ENCODE measurements around the gene GSG1L.

The GSG1L gene

DNA sequence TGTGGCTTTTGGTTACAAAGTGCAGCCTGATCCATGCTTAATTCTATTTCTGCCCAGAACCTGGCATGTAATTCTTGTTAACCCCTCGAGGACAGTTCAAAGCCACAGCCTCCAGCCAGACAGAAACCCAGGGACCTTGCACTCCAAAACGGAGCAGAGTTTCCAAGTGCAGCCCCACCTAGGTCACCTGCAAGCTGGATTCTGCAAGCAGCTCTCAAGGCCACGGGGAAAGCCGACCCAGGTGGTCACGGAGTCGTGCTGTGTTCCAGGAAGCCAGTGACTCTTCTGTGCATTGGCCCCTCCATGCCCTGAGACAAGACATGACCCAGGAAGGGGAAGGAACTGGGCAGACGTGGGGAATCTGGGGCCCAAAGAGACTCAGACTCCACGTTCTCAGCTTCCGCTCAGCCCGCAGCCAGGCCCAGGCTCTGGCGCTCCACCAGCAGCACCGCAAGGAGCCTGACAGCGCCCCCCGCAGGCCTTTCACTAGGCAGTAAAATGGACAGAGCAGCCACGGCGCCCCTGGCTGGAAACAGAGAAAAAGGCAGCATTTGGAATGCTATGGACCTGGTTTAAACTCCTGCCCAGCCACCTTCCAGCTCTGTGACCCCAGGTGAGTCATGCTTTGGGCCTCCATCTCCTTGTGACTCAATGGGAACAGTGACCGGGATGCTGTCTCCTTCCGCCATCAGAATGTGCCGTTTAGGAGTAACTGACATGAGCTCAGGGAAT is 27.3 kb upstream of the GSG1L start:
- no peak for DNase-seq

DNA sequence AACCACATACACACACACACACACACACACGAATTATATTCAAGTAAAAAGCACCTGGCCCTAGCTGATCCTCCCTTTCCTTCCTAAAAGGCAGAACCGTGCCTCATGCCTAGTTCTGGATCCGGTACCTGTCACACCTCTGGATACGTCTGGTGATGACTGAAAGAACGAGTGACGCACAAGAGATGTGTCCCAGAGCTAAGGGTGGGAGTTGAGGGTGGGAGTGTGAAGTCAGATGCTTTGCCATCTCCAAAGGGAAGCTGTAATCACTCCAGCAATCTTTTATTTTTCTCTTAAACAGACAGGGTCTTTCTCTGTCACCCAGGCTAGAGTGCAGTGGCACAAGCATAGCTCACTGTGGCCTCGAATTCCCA is 26.5 kb upstream of the GSG1L start:
- DNase-seq: no peak

DNA sequence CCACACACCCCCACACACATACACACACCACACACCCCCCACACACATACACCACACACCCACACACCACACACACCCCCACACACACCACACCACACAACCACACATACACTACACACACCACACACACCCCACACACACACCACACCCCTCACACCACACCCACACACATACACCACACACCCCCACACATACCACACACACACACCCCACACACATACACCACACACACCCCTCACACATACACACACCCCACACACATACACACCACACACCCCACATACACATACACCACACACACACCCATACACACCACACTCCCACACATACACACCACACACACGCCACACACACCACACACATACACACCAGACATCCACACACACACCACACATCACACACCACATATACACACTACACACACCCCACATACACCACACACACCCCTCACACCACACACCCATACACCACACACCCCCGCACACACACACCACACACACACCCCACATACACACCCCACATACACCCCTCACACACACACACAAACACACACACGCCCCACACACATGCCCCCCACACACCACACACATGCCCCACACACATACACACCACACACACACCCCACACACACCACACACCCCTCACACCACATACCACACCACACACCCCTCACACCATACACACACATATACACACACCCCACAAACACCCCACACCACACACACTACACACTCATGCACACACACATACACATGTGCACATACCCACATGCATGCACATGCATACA is 25.9 kb upstream of the GSG1L start:
- no peak for DNase-seq

DNA sequence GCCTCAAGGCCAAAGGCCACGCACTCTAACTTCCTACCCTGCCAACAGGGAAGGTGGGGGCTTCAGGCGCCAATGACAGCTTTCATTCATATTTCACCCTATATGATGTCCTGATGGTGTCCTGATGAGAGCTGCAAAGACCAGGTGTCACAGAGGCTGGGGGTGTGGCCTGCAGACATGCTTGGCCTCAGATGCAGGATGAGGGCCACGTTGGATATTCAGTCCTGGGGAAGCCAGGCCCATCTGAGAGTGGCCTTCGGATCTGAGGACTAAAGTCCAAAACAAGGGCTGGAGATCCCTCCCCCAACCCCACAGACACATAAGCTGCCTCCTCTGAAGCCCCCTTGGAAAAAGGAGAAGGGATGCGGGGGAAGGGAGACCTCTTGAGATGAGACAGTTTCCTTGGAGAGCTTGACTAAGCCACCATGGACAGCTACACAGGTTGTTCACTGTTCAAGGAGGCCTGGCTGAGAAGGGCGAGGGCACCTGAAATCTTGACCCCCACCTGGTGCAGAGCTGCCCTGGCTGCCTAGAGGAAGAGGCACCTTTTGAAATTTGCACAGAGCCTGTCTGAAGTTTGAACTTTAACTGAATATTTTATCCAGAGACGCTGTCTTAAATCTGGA is 24.3 kb upstream of the GSG1L start:
- no peak for DNase-seq

DNA sequence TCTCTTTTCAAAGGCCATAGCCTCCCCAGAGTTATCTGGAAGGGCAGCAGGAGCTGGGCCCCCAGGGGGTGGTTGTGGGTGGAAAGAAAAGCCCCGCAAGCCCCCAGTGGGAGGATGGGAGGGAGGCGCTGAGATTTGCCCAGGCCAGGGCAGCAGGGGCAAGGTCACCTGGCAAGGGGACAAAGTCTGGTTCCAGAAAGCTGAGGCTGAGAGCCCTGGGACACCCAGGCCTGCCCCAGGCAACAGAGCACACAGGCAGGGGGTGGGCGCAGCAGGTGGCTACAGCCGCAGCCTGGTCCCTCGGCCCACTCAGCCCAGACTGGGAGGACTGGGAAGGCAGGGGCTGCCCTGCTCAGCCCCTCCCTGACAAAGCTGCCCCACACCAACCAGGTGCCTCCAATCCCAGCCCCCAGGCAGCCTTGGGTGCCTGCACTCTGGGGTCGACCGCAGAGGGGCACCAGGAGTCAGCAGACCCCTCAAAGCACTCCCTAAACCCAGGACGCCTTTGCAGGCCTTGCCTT is 23.7 kb upstream of the GSG1L start:
- no peak for DNase-seq

DNA sequence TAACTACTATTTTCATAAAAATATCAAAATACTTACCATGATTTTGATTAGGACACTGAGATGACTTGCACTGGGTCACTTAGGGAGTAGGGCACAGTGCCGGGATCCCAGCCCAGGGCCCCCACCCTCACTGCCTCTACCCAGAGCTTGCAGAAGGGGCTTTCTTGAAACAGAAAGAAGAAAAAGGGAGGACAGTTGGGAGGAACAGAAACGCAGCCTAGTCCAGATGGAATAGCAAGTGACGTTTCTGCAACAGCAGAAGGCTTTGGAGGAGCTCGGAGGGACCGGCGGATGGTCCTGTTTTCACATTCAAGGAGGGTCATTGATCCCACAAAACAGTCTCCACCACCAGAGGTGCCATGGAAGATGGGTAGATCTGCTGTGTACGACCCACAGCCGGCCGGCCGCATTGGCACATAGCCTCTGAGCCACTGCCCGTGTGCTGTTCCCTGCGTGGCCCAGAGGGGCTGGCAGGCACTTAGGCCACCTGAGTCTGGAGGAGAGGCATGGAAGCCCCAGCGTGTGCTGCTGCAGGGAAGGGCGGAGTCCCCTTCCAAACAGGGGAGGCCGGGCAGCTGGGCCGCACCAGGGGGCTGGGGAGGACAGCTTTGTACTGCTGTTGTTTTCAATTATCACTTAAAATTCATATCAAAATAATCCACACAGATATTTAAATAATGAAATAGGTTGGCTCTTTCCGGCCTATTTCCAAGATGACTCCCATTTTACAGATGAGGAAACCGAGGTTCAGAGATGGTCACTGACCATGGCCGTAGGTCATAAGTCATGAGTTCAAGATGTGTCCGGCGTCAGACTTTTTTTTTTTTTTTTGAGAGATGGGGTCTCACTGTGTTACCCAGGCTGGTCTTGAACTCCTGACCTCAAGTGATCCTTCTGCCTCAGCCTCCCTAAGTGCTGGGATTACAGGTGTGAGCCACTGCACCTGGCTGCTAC is 22.9 kb upstream of the GSG1L start:
- no peak for DNase-seq

DNA sequence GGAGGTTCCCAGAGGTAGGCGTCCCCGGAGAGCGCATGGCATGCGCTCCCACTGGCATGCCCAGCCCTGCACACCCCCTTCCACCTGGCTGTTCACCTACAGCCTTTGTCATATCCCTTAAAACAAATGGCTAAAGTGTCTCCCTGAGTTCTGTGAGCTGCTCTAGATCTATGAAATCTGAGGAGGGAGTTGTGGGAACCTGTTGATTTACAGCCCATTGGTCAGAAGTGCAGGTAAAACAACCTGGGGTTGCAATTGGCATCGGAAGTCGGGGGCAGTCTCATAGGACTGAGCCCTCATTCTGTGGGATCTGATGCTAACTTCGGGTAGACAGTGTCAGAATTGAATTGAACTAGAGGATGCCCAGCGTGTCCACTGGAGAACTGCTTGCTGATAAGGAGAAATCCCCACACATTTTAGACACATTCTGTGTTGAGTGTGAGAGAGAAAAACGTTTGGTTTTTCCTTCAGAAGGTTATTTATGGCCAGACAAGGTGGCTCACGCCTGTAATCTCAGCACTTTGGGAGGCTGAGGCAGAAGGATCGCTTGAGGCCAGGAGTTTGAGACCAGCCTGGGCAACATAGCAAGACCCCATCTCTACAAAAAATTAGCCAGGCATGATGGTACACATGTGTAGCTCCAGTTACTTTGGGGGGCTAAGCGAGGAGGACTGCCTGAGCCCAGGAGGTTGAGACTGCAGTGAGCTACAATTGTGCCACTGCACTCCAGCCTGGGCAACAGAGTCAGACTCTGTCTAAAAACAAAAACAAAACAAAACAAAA is 22.1 kb upstream of the GSG1L start:
- no peak for DNase-seq

DNA sequence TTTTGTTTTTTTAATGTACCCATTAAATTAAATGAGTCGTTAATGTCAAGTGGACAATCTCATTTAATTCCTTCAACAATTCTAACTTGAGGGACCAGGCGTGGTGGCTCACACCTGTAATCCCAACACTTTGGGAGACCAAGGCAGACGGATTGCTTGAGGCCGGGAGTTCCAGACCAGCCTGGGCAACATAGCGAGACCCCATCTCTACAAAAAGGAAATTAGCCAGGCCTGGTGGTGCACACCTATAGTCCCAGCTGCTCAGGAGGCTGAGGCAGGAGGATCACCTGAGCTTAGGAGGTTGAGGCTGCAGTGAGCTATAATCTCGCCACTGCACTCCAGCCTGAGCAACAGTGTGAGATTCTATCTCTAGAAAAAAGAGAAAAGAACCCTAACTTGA is 20.7 kb upstream of the GSG1L start:
- DNase-seq: no peak

DNA sequence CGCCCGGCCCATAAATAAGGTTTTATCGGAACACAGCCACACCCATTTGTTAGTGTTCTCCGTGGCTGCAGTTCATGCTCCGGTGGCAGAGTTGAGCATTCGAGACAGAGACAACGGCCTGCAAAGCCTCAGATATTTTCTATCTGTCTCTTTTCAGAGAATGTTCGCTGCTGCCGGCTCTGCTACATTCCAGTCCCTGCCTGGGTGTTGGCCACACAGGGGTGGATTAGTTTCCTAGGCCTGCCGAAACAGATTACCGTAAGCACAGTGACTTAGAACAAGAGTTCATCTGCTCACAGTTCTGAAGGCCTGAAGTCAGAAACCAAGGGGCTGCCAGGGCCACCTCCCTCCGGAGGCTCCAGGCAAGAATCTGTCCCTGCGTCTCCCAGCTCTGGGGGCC is 19.1 kb upstream of the GSG1L start:
- no peak for DNase-seq

DNA sequence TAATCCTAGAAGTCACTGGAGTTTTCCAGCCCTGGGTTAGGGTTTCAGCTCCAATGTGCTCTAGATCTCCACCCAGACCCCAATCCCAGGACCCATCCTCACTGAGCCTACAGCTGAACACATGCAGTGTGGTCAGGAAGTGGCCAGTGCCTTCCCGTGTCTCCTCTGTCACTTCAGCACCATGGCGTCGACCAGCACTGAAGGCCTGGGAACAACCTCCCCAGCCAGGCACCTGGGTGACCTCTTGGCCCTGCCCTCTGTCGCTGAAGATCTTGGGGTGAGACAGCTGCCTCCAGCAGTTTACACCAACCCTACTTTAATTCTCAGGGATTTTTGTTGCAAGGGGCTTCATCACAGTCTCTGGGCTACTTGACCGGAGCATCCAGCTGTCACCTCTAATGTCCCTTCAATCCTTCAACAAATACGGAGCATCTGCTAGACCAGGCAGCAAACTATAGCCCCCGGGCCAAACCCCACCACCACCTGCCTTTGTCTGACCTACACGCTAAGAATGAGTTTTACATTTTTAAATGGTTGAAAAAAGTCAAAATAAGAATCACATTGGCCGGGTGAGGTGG is 18.0 kb upstream of the GSG1L start:
- no peak for DNase-seq

DNA sequence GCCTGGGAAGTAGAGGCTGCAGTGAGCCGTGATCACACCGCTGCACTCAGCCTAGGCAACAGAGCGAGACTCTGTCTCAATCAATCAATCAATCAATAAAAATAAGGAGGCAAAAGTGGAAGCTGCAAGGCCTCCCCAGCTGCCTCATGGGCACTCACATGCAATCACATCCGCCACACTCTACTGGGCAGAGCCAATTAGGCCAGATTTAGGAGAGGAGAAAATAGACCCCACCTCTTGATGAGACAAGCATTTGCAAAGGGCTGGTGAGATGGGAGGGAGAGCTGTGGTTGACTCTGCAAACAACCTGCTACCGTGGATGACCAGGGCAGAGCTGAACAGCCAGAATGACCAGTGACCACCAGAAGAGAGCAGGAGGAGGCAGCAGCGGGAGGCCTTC is 14.7 kb upstream of the GSG1L start:
- DNase-seq: no peak

DNA sequence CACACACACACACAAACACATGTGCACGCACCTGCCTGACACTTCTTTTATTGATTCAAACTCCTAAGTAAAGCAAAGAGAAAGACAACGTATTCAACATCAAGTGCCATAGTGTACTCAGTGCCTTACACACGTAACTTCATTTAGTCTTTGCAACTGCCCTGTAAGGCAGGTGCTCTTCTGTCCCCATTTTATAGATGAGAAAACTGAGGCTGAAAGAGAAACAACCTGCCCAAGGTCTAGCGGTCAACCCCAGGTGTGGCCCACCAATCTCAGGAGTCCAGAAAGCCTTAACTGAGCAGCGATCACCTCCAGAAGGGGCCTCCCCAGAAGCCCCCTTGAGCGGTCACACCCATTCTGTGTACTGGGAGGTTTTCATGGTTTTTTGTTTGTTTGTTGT is 10.3 kb upstream of the GSG1L start:
- no peak for DNase-seq

DNA sequence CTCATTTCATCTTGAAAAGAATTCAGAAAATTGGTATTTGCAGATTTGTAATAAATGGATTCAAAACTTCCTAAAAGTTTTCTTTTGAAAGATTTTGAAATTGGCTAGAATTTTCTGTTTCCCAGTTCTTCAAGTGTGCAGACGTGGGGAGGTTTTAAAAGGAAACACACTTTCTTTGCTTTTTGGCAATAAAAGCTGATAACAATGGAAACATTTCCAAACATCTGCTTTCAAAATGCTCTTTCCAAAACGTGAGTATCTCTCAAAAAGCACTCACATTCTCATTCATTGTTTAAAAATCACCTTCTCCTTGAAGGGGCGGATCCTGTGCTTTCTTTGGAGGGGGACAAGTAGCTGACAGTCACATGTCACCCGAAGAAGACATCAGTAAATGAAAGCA is 8.6 kb upstream of the GSG1L start:
- DNase-seq: no peak

DNA sequence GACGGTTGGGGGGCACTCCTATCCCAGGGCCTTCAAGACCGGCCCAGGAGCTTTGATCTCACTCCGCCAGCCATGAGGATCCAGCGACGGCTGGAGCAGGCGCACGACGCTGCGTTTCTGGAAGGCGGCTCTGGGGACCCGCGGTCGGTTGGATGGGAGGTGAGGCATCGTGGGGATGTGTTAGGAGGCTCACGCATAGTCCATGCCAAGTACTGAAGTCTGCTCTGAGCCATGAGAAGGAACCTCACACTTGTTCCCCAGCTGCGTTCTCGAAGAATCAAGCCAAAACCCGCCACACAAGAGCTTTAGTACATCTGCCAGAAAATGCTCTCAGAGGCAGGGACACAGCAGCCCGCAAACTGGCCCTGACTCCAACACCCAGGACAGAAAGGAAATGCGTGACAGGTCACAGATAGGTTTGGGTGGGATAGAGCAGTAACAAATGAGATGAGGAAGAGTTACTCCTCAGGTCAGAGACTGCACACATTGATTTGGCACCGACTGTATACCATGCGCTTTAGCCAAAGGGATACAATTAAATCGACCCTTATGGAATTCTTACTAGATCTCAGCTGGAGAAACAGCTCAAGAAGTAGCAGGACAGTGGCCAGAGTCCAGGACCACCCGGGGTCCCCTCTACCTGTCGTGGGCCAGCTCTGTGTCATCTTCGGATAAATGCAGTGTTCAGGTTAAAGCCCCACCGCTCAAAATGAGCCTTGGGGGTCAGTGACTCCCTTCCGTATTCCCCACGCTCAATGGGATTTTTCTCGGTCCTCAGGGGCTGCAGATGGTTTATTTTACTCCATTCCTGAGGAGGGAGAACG is 6.7 kb upstream of the GSG1L start:
- no peak for DNase-seq

DNA sequence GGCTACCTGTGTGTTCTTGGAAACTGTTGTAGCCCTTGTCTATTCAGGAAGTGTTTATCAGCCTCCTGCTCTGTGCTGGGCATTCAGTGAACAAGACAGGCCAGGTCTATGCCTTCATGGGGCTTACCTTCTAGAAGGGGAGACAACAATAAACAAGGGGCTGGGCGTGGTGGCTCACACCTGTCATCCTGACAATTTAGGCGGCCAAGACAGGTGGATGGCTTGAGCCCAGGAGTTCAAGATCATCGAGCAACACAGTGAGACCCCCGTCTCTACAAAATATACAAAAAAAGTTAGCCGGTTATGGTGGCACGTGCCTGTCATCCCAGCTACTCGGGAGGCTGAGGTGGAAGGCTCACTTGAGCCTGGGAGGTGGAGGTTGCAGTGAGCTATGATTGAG is 5.5 kb upstream of the GSG1L start:
- no peak for DNase-seq

DNA sequence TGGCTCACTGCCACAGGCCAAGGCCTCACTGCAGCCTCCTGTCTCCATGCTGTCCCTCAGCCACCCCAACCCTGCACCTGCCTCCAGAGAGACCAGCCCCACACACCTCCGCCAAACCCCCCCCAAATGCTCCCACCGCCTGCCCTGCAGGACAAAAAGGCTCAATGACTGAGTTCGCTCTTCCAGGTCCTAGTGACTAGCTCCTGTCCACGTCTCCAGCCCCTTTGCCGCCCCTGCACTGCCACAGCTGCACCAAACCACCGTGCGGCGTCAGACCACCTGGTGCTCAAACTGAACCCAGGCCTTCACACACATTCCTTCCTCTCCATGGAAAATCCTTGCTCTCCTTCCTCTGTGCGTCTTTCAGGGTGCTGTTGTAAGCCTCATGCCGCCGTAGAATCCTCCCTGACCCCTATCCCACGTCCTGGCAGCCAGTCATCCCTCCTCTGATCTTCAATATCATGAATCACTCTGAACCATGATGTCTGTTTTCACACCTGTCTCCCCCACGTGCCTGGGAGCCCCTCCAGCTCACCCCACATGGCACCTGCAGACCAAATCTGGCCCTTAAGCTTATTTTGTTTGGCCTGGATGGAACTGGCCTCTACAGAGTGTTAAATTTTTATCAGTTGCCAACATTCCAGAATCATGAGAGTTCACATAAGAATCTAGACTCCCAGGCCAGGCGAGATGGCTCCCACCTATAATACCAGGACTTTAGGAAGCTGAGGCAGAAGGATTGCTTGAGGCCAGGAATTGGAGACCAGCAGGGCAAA is 4.3 kb upstream of the GSG1L start:
- no peak for DNase-seq

DNA sequence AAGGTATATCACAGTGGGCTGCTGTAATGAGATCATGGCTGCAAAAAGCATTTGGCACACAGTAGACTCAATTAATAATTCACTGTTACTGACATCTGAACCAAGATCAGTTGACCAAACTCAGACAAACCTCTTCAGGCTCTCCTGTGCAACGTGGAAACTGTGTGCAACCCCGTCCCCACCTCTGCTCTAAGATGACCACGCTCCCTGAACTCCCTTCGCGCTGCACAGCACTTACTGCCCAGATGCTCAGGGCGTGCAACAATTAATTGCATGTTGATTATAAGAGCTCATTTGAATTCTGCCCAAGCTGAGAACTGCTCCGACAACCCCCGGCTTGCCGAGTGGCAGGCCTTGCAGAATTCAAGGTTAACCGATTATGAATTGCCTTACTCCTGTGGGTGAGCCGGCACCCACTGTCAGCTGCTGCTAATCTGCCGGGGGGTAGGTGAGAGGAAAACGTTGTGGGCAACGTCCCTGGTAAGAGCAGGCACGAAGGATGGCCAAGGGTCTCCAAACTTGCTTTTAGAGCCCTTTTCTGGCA is 1.3 kb upstream of the GSG1L start:
- no peak for DNase-seq

DNA sequence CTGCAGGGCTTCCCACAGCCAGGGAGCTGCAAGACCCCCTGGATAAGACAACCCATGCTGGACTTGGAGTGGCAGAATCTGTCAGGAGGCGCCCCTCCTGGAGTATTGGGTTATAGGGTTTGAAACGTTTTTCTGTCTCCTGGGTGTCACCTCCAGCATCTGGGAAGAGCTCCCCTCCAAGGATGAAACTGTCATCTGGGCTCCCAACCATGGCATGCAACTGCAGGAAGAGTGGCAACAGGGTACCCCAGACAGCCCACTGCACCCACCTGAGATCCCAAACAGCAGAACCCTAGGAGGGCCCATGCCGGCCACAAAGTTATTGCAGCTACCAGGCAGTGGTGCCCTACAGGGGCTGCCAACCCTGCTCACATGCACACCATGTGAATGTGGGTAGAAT is 636 bp upstream of the GSG1L start:
- no peak for DNase-seq

DNA sequence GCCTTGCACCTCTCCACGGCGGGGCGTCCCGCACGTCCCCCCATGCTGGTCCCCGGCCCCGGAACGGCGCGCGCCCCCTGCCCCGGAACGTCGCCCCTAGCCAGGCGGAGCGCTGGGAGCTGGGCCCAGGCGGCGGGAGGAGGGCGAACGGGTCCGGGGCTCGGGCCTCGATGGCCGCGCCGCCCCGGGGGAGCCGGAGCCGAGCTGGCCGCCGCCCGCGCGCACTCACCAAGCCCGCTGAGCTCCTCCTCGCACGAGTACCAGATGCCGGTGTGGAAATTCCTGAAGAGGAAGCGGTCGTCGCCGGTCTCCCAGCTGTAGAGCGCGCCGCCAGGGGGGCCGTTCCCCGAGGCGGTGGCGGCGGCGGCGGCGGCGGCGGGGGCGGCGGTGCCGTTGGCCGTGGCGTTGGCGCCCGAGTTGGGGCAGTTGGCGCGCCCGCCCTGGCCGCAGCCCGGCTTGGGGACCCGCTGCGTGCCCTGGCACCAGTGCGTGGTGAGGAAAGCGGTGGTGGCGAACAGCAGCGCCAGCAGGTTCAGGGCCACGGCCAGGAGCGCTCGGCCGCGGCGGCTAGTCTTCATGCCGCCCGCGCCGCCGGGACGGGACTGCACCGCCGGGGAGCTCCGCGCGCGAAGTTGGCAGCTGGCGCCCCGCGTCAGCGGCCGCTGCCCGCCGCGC is 530 bp downstream of the GSG1L start:
- DNase-seq: no peak
